Prostate gland (tissue), 2 donors: Measurements from ENCODE around the gene DDRGK1. TPM values are rescaled to one million over a fixed set of nuclear protein-coding genes. Genes with fewer than 3 reads are reported as not detected.

Experiments
- DNase-seq: peaks from one replicate; pipeline ENCODE4 v3.0.0-alpha.2; 2019; ENCODE audit warnings: low spot score
- H3K27ac ChIP-seq, 2 donors: fragments of 200-600 bp; sonication (generic); 2 replicates each; pipeline ENCODE4 v1.5.1; 2017 to 2019
- H3K27me3 ChIP-seq: fragments of 200-600 bp; sonication (generic); replicated peaks from 2 replicates; pipeline ENCODE4 v1.5.1; 2019; ENCODE audit not compliant: insufficient read depth
- H3K36me3 ChIP-seq, 2 donors: fragments of 200-600 bp; sonication (generic); 1 replicate in 1 of 2; 2 replicates in 1 of 2; pipeline versions ENCODE4 v1.5.1 to v1.8.1; 2017 to 2019
- H3K4me1 ChIP-seq: fragments of 200-600 bp; sonication (generic); replicated peaks from 2 replicates; pipeline ENCODE4 v1.5.1; 2019
- H3K4me3 ChIP-seq, 2 donors: fragments of 200-600 bp; sonication (generic); 2 replicates each; pipeline ENCODE4 v1.5.1; 2017 to 2019
- H3K9me3 ChIP-seq: fragments of 200-600 bp; sonication (generic); 2 replicates; pipeline ENCODE4 v1.5.1; 2017
- CTCF ChIP-seq, 4 experiments: fragments of 200-600 bp in 2 of 4; fragments of 450-650 bp in 2 of 4; sonication (generic) in 2 of 4; IDR thresholded peaks; 1 replicate in 3 of 4; 2 replicates in 1 of 4; pipeline ENCODE4 v1.5.1; 2016 to 2019; ENCODE audit warnings: antibody characterized with exemption in 4 of 4, mild to moderate bottlenecking in 2 of 4, moderate library complexity in 2 of 4
- POLR2A ChIP-seq: fragments of 450-650 bp; IDR thresholded peaks from one replicate; pipeline ENCODE4 v1.6.1; 2016; ENCODE audit warnings: antibody characterized with exemption, mild to moderate bottlenecking
- POLR2AphosphoS5 ChIP-seq: sonication (generic); formaldehyde crosslinking; IDR thresholded peaks from one replicate; pipeline ENCODE4 v1.6.1; 2017; ENCODE audit warnings: antibody characterized with exemption
- WGBS: methylation state at CpG from one replicate; pipeline ENCODE4 v1.1.5; 2018; 5-methylcytosine and 5-hydroxymethylcytosine counted together
- intact Hi-C: fragments of 100-400 bp; cut with DNase I; formaldehyde crosslinking; loops from one replicate; pipeline ENCODE4 v1.14.2; 2022
- total RNA-seq, 2 donors: library from RNA; depleted of rRNA; stranded (reverse); fragments of >200 nt; gene quantifications; one replicate each; pipeline ENCODE4 v1.1.0, GENCODE V29; 2016

DDRGK1 gene
- total RNA-seq, 2 donors from 2014 or later: 87.5 to 126 TPM

DNA sequence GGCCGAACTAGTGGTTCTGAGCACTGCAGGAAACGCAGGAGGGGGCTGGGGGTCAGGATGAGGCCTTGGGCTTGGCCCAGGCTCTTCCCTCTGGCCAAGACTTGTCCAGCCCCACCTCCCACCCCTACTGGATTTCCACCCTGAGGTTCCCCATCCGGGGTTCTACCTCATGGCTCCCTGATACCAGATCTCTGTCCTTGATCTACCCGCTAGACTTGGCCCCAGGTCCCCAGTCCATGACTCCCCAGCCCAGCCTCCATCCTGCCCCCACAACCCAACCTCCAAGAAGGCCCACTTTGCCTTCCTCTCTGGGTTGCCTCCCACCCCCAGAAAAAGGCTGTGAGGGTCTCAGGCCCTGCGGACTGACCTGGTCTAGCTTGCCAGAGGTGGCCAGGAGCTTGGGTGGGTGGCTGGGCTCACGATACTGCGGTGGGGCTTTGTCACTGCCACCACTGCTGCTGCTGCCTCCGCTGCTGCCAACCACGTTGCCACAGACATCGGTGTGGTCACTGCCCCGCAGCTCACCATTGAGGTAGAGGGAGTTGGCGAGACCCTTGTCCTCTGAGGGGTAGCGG lies 38.1 kb downstream of the DDRGK1 start:
- Histone ChIP-seq H3K36me3 (no peaks in the 10 kb centered on the region), H3K4me1 (no peaks in the 10 kb centered on the region), H3K9me3 (no peaks in the 10 kb centered on the region), H3K27ac (no peak overlapping the region), H3K27me3 (no peaks in the 10 kb centered on the region), H3K4me3 (no peak overlapping the region)
- intact Hi-C loops: no loop called here
- TF ChIP-seq POLR2A: no peak
- TF ChIP-seq CTCF (IDR thresholded peaks at IDR 0.05): no peak
- no peak for TF ChIP-seq POLR2AphosphoS5
- no peak for DNase-seq
- WGBS: 96% methylated on average over 10 of the region's 13 CpGs

DNA sequence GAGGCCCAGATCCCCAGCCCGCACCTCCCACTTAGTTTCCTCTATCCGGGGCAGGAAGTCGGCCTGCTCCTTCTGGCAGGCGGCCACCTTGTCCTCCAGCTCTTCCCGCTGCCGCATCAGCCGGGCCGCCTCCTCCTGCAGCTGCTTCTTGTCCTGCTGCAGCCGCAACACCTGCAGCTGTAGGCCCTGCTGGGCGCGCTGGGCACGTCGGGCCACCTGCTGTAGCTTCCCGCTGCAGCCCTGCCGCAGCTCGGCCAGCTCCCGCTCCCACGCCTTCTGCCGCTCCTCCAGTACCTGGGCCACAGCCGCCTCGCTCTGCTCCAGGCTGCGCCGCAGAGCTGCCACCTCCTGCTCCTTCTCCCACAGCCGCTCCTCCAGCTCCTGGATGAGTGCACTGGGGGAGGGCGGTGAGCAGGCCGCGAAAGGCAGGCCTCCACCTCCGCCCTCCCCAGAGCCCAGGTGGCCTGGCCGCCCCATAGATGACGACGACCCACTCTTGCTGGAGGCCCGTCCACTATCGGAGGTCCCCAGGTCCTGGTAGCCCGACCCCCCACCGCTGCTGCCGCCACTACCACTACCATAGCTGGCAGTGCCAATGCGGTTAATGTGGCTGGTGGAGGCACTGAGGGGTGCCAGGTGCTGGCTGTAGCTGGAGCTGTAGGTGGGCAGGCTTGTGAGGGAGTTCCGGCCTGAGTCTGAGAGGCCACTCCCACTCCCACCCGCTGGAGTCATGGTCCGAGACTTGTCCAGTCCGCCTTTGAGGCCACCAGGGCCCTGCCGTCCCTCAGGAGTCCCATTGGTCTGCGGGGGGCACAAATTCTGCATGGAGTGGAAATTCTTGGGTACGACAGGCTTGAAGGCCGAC lies 38.8 kb downstream of the DDRGK1 start:
- WGBS: 79% methylated on average over 44 of the region's 45 CpGs
- no peak for TF ChIP-seq POLR2AphosphoS5
- no peak for DNase-seq
- Histone ChIP-seq H3K4me3 (no peak overlapping the region), H3K9me3 (no peaks in the 10 kb centered on the region), H3K27ac (no peak overlapping the region), H3K36me3 (no peaks in the 10 kb centered on the region), H3K4me1 (no peaks in the 10 kb centered on the region), H3K27me3 (no peaks in the 10 kb centered on the region)
- intact Hi-C loops: no loop called here

DNA sequence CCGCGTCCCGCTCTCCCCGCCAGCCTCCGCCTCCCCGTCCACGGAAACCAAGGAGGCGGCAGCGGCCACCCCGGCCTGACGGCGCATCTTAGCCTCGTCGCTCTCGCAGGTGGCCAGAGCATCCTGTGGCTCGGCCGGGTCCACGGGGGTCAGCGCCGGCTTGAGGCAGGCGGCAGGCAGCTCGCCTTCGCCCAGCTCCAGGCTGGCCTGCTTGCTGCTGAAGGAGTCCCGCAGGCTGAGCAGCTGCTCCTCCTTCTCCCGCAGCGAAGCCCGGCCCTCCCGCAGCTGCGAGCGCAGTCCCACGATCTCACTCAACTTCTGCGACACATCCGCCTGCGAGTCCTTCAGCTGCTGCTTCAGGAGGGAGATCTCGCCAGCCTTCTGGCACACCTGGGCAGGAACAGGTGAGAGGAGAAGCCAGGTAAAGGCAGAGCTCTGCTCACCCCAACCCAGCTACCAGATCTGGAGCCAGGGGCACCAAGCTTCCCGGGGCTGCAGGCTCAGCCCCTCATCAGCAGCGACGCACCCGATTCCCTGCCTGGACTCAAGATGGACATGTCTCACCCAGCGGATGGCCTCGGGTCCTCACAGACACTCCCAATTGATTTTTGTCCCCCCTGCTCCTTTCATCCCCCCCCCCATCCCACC lies 39.6 kb downstream of the DDRGK1 start:
- no peaks in the 10 kb centered on the region for H3K27me3 ChIP-seq
- TF ChIP-seq POLR2AphosphoS5 (no peak), CTCF (IDR thresholded peaks at IDR 0.05) (no peak), POLR2A (no peak)
- H3K27ac ChIP-seq: no peak overlapping the region
- H3K4me1 ChIP-seq: no peaks in the 10 kb centered on the region
- H3K4me3 ChIP-seq: no peak overlapping the region
- intact Hi-C loops: no loop called here
- no peak for DNase-seq
- 71% methylated on average over 41 of the region's 41 CpGs for WGBS
- no peaks in the 10 kb centered on the region for H3K36me3 ChIP-seq
- H3K9me3 ChIP-seq: no peaks in the 10 kb centered on the region

DNA sequence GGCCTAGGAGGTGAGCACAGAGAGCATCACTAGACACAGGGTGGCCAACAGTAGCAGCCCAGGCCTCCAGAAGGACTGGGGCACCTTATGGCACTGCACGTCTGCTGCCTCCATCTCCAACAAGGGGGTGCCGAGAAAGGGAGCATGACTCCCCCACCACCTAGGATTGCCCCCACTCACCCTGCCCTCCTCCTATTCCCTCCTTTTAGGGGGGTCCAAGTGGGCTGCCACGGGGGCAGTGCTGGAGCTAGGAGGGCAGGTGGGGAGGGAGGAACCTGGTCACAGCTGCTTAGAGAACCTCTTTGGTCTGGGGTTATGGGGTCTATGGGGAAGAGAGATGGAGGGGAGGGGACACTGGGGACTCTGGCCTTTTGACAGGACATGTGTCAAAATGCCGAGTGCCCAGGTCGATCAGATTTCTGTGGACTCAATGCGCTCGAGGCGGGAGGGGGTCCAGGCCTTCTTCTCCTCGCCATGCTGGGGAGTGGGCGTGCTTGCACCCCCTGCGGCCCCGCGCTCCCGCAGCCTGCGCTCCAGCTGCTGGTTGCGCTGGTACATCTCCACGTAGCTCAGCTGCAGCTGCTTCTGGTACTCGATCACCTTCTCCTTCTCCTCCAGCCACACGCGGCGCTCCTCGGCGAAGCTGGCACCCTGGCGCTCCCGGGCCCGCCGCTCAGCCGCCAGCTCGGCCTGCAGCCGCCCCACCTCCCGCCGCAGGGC lies 40.3 kb downstream of the DDRGK1 start:
- no peak for DNase-seq
- H3K9me3 ChIP-seq: no peaks in the 10 kb centered on the region
- H3K4me3 ChIP-seq: no peak overlapping the region
- H3K36me3 ChIP-seq: no peaks in the 10 kb centered on the region
- 79% methylated on average over 32 of the region's 32 CpGs for WGBS
- H3K4me1 ChIP-seq: no peaks in the 10 kb centered on the region
- TF ChIP-seq POLR2AphosphoS5: no peak
- TF ChIP-seq POLR2A: no peak
- no peak for TF ChIP-seq CTCF (IDR thresholded peaks at IDR 0.05)
- intact Hi-C loops: no loop called here
- H3K27ac ChIP-seq: no peak overlapping the region
- no peaks in the 10 kb centered on the region for H3K27me3 ChIP-seq
